H1 (cell line): ENCODE data around the gene SEC24C. TPM values are rescaled to one million over a fixed set of nuclear protein-coding genes. Genes with fewer than 3 reads are reported as not detected.
A peak's percentile ranks its signal among the peaks of the same experiment; 100 is the strongest.

Experiments
- CTCF ChIA-PET: fragments of 300-600 bp; sonication (Branson Sonifier 250); formaldehyde crosslinking; loops from one replicate; lab custom pipeline; 2021; ENCODE audit not compliant: partially characterized antibody; lab: Charles Lee
- POLR2A ChIA-PET: fragments of 300-600 bp; sonication (Branson Sonifier 250); formaldehyde crosslinking; loops from one replicate; lab custom pipeline; 2021; ENCODE audit warnings: inconsistent platforms; ENCODE audit not compliant: partially characterized antibody; lab: Charles Lee
- DNase-seq, 2 experiments: peaks; one replicate each; pipeline versions ENCODE4 v3.0.0 to v3.0.0-alpha.2; 2010 to 2022; ENCODE audit warnings: low spot score in 2 of 2, low read depth in 1 of 2, mixed read lengths in 1 of 2
- FAIRE-seq: peaks from 2 replicates; lab custom pipeline; 2011; peaks lifted over from hg19 to GRCh38; lab: Jason Lieb, UNC
- H2AFZ ChIP-seq: 2 replicates; pipeline ENCODE4 v1.8.1; 2012; ENCODE audit warnings: low read length, inconsistent platforms
- H2AK5ac ChIP-seq: 2 replicates; pipeline ENCODE4 v1.6.1; 2013; ENCODE audit warnings: low read depth, low read length
- H2BK120ac ChIP-seq: replicated peaks from 2 replicates; pipeline ENCODE3; 2013; ENCODE audit warnings: low read depth, low read length, inconsistent platforms
- H2BK12ac ChIP-seq: 2 replicates; pipeline ENCODE4 v1.6.1; 2013; ENCODE audit warnings: low read depth, low read length
- H2BK15ac ChIP-seq: 2 replicates; pipeline ENCODE4 v1.6.1; 2013; ENCODE audit warnings: low read length
- H2BK20ac ChIP-seq: 2 replicates; pipeline ENCODE4 v1.6.1; 2013; ENCODE audit warnings: low read length
- H2BK5ac ChIP-seq: 2 replicates; pipeline ENCODE4 v1.6.1; 2013; ENCODE audit warnings: low read depth, low read length
- H3K14ac ChIP-seq: 2 replicates; pipeline ENCODE4 v1.6.1; 2013; ENCODE audit warnings: inconsistent platforms; ENCODE audit not compliant: insufficient read length
- H3K18ac ChIP-seq: 2 replicates; pipeline ENCODE4 v1.6.1; 2013; ENCODE audit warnings: low read length; ENCODE audit errors: extremely low read depth
- H3K23ac ChIP-seq: 2 replicates; pipeline ENCODE4 v1.6.1; 2013; ENCODE audit warnings: inconsistent platforms; ENCODE audit not compliant: insufficient read length
- H3K23me2 ChIP-seq: 2 replicates; pipeline ENCODE4 v1.6.1; 2013; ENCODE audit warnings: low read depth, low read length
- H3K27ac ChIP-seq: 2 replicates; pipeline ENCODE4 v1.6.1; 2011; ENCODE audit warnings: low read depth, low read length, inconsistent platforms
- H3K27me3 ChIP-seq, 4 experiments: replicated peaks in 1 of 4; 1 replicate in 1 of 4; 2 replicates in 3 of 4; pipeline versions ENCODE4 v1.6.1 to v1.8.1; 2011 to 2013; ENCODE audit warnings: low read length in 3 of 4, mild to moderate bottlenecking in 3 of 4, inconsistent platforms in 2 of 4, mixed read lengths in 2 of 4, moderate library complexity in 1 of 4; ENCODE audit not compliant: control insufficient read depth in 3 of 4, insufficient read depth in 3 of 4; ENCODE audit errors: extremely low read depth in 1 of 4
- H3K36me3 ChIP-seq, 4 experiments: 2 replicates each; pipeline versions ENCODE4 v1.6.1 to v1.8.1; 2011 to 2013; ENCODE audit warnings: mild to moderate bottlenecking in 4 of 4, low read length in 3 of 4, moderate library complexity in 2 of 4, control low read depth in 1 of 4, inconsistent platforms in 1 of 4; ENCODE audit not compliant: insufficient read depth in 4 of 4, control insufficient read depth in 2 of 4
- H3K4ac ChIP-seq: replicated peaks from 2 replicates; pipeline ENCODE3; 2013; ENCODE audit warnings: low read length, low read depth, mixed read lengths, inconsistent platforms; ENCODE audit not compliant: insufficient read length
- H3K4me1 ChIP-seq, 4 experiments: replicated peaks in 1 of 4; 1 replicate in 1 of 4; 2 replicates in 3 of 4; pipeline versions ENCODE4 v1.6.1 to v1.8.1; 2011 to 2013; ENCODE audit warnings: low read length in 3 of 4, inconsistent platforms in 2 of 4, mixed read lengths in 1 of 4; ENCODE audit not compliant: insufficient read depth in 4 of 4, control insufficient read depth in 3 of 4
- H3K4me2 ChIP-seq, 2 experiments: 2 replicates each; pipeline versions ENCODE4 v1.6.1 to v1.8.1; 2011 to 2013; ENCODE audit warnings: low read depth in 2 of 2, low read length in 2 of 2, control low read depth in 1 of 2, inconsistent platforms in 1 of 2, mild to moderate bottlenecking in 1 of 2; ENCODE audit not compliant: insufficient read depth in 1 of 2
- H3K4me3 ChIP-seq, 4 experiments: fragments of 200-600, 300-600 bp in 1 of 4; sonication (generic), shearing (Covaris generic), sonication (Bioruptor Twin) in 1 of 4; 2 replicates each; pipeline versions ENCODE4 v1.5.1 to v1.8.1; 2011 to 2016; ENCODE audit warnings: low read length in 4 of 4, low read depth in 3 of 4, control low read depth in 2 of 4, inconsistent platforms in 2 of 4, mild to moderate bottlenecking in 2 of 4, mixed read lengths in 1 of 4, moderate library complexity in 1 of 4; ENCODE audit not compliant: insufficient read depth in 2 of 4; ENCODE audit errors: extremely low read depth in 1 of 4
- H3K56ac ChIP-seq: replicated peaks from 2 replicates; pipeline ENCODE3; 2013; ENCODE audit warnings: low read depth, mild to moderate bottlenecking, mixed read lengths, low read length, inconsistent platforms; ENCODE audit not compliant: insufficient read length
- H3K79me1 ChIP-seq: 2 replicates; pipeline ENCODE4 v1.6.1; 2013; ENCODE audit warnings: low read depth, low read length, control low read depth
- H3K79me2 ChIP-seq, 2 experiments: 2 replicates each; pipeline versions ENCODE4 v1.6.1 to v1.8.1; 2012 to 2013; ENCODE audit warnings: low read length in 2 of 2, mild to moderate bottlenecking in 2 of 2, inconsistent platforms in 1 of 2; ENCODE audit not compliant: insufficient read depth in 2 of 2, control insufficient read depth in 1 of 2
- H3K9ac ChIP-seq, 4 experiments: replicated peaks in 1 of 4; 1 replicate in 1 of 4; 2 replicates in 3 of 4; pipeline versions ENCODE4 v1.6.1 to v1.8.1; 2011 to 2013; ENCODE audit warnings: low read depth in 3 of 4, low read length in 3 of 4, control low read depth in 2 of 4, mild to moderate bottlenecking in 2 of 4, moderate library complexity in 2 of 4, inconsistent platforms in 1 of 4; ENCODE audit errors: extremely low read depth in 1 of 4
- H3K9me3 ChIP-seq, 2 experiments: 2 replicates each; pipeline versions ENCODE4 v1.6.1 to v1.8.1; 2012 to 2013; ENCODE audit warnings: mild to moderate bottlenecking in 2 of 2, moderate library complexity in 2 of 2, control low read depth in 1 of 2, inconsistent platforms in 1 of 2, low read depth in 1 of 2, low read length in 1 of 2, mixed read lengths in 1 of 2; ENCODE audit not compliant: insufficient read depth in 2 of 2
- H4K20me1 ChIP-seq, 2 experiments: replicated peaks in 1 of 2; 2 replicates each; pipeline versions ENCODE3 to v1.8.1; 2011 to 2013; ENCODE audit warnings: inconsistent platforms in 2 of 2, low read length in 2 of 2, mild to moderate bottlenecking in 1 of 2; ENCODE audit not compliant: insufficient read depth in 2 of 2, control insufficient read depth in 1 of 2
- H4K5ac ChIP-seq: 2 replicates; pipeline ENCODE4 v1.6.1; 2013; ENCODE audit warnings: low read length, low read depth, mixed read lengths, inconsistent platforms; ENCODE audit not compliant: insufficient read length
- H4K8ac ChIP-seq: 2 replicates; pipeline ENCODE4 v1.8.0; 2013; ENCODE audit warnings: mild to moderate bottlenecking, moderate library complexity, low read length, inconsistent platforms; ENCODE audit not compliant: insufficient read depth; ENCODE audit errors: extremely low read depth
- H4K91ac ChIP-seq: replicated peaks from 2 replicates; pipeline ENCODE3; 2013; ENCODE audit warnings: low read length, mixed read lengths, inconsistent platforms; ENCODE audit not compliant: insufficient read length
- POLR2A ChIP-seq, 2 experiments: IDR thresholded peaks; 1 replicate in 1 of 2; 2 replicates in 1 of 2; pipeline ENCODE4 v1.6.1; 2011; ENCODE audit warnings: low read depth in 2 of 2, low read length in 2 of 2, mild to moderate bottlenecking in 2 of 2; ENCODE audit errors: control extremely low read depth in 1 of 2
- RFX5 ChIP-seq: IDR thresholded peaks from 2 replicates; pipeline ENCODE4 v1.6.1; 2011; ENCODE audit warnings: low read depth, low read length, improper control_type of control experiment, borderline replicate concordance
- TAF1 ChIP-seq: IDR thresholded peaks from 2 replicates; pipeline ENCODE4 v1.6.1; 2011; ENCODE audit warnings: mild to moderate bottlenecking, low read depth, low read length
- WGBS, 2 experiments: shearing (Covaris generic) in 1 of 2; methylation state at CpG; one replicate each; pipeline versions ENCODE4 v1.1.6 to v1.1.7; 2013 to 2015; ENCODE audit warnings: low lambda C conversion rate in 2 of 2, mixed read lengths in 2 of 2, inconsistent platforms in 1 of 2, low coverage in 1 of 2, missing lambda C conversion rate in 1 of 2; ENCODE audit not compliant: insufficient replicate concordance in 2 of 2, insufficient coverage in 1 of 2, insufficient read length in 1 of 2; ENCODE audit errors: extremely low coverage in 1 of 2, missing lambda C conversion rate in 1 of 2; 5-methylcytosine and 5-hydroxymethylcytosine counted together
- polyA plus RNA-seq, 7 experiments: library from polyadenylated mRNA; depleted of rRNA in 3 of 7; stranded (reverse) in 5 of 7; unstranded in 2 of 7; fragments of >200 nt in 5 of 7; fragments of 200-250 nt in 2 of 7; gene quantifications; 1 replicate in 5 of 7; 2 replicates in 1 of 7; 4 replicates in 1 of 7; pipeline versions ENCODE4 v1.2.1 to v1.2.3, GENCODE V29; 2011 to 2013; ENCODE audit warnings: missing spikeins in 2 of 7, mixed read lengths in 2 of 7
- total RNA-seq: library from RNA; stranded (reverse); fragmentation: NEBNext Ultra II Directional; extraction: Animal tissue kit (Norgen Biotek cat#: 25700); gene quantifications from 2 replicates; pipeline ENCODE4 v1.2.1, GENCODE V29; 2021
- TF ChIP-seq, protein P1 (sequence below): IDR thresholded peaks from 2 replicates; pipeline ENCODE4 v1.6.1; 2012; ENCODE audit warnings: inconsistent platforms

Gene SEC24C
- total and polyA plus RNA-seq, 2 of the 8 experiments (the other 6 are each of a cell fraction or from before 2014, with no cell fraction given), result 63.2 to 67.4 TPM

DNA sequence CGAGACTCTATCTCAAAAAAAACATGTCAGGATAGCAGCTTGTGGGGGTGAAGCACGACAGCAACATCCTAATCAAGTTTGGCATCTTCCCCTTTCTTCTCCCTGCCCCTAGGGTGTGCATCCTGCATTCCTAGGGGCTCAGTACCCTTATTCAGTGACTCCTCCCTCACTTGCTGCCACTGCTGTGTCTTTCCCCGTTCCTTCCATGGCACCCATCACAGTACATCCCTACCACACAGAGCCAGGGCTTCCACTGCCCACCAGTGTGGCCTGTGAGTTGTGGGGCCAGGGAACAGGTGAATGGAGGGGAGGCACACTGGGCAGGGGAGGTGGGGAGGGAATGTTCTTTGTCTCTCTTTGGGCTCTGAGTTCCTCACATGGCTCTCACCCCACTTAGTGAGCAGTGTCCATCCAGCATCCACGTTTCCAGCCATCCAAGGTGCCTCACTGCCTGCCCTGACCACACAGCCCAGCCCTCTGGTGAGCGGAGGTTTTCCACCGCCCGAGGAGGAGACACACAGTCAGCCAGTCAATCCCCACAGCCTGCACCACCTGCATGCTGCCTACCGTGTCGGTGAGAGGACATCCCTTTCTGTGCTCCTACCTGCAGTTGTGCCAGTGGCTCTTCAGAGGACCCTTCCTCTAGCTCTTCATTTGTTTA lies 55.9 kb downstream of the SEC24C start:
- Histone ChIP-seq H2BK120ac (no peak overlapping the region), H2AFZ (no peak overlapping the region), H3K27me3 (no peaks in the 10 kb centered on the region), H2BK20ac (no peak overlapping the region), H3K4me3 (no peak overlapping the region), H3K18ac (no peak overlapping the region), H3K27ac (no peak overlapping the region), H3K36me3 (peaks cover 5 to 29% (median 21%) of the 10 kb centered on the region in 4 experiments), H4K20me1 (peaks cover 0 to 10% of the 10 kb centered on the region in 2 experiments), H3K4me2 (no peak overlapping the region), H2BK5ac (no peak overlapping the region; the same call in 1 of the 2 replicates), H3K79me2 (no peaks in the 10 kb centered on the region), H2AK5ac (no peak overlapping the region), H4K8ac (no peak overlapping the region), H3K23ac (no peak overlapping the region), H2BK12ac (no peak overlapping the region), H3K23me2 (no peaks in the 10 kb centered on the region), H4K5ac (no peak overlapping the region), H2BK15ac (no peak overlapping the region), H3K9me3 (no peaks in the 10 kb centered on the region), H3K14ac (no peak overlapping the region), H3K79me1 (no peaks in the 10 kb centered on the region), H3K4me1 (no peaks in the 10 kb centered on the region), H3K4ac (no peak overlapping the region), H3K56ac (no peak overlapping the region), H4K91ac (no peak overlapping the region), H3K9ac (no peak overlapping the region)
- WGBS, 2 experiments, result 90% methylated on average over 9 of the region's 9 CpGs; no CpG with 5 or more reads in 1 of the 2 experiments
- TF ChIP-seq TAF1 (no peak), RFX5 (no peak), POLR2A (IDR thresholded peaks at IDR 0.05; ENCODE audit: control extremely low read depth in 1 of 2, low read depth in 2 of 2, low read length in 2 of 2) (peak in 1 of 2 experiments; percentile 9; a peak in 1 of 3 replicates)
- TF ChIP-seq, protein P1, sequence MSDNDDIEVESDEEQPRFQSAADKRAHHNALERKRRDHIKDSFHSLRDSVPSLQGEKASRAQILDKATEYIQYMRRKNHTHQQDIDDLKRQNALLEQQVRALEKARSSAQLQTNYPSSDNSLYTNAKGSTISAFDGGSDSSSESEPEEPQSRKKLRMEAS, result no peak
- FAIRE-seq (no peak), DNase-seq (no peak)
- ChIA-PET CTCF (interaction anchor here (0.6 to 1.9 kb wide), 4 partner anchors 10 to 14 kb away, joined by 3 to 6 read pairs (median 4); no protein-coding TSS in a partner anchor), POLR2A (interaction anchor here (0.6 to 12.1 kb wide), 11 partner anchors 8 to 59 kb away, joined by 3 to 137 read pairs (median 3); partner anchors contain the start of genes CHCHD1 and NDST2)
